Activated CD8-positive, alpha-beta T cell treated with anti-CD3 and anti-CD28 coated beads, Interleukin-2, amount 10 ng/mL, durations not matched to agents 7 days and 5 days (primary cell): ENCODE results near the gene CDH6. TPM values are rescaled to one million over a fixed set of nuclear protein-coding genes. Genes with fewer than 3 reads are reported as not detected.

ENCODE experiments used
- ATAC-seq: fragments of 150-1000 bp; cut with Tn5 transposase; one replicate; pipeline ENCODE4 v1.10.0; 2021; ENCODE audit warnings: moderate library complexity
- CTCF ChIA-PET: fragments of 350-600 bp; sonication (Branson Sonifier 250); formaldehyde crosslinking; loops from one replicate; lab custom pipeline; 2021; ENCODE audit warnings: antibody characterized with exemption; lab: Charles Lee
- POLR2A ChIA-PET: fragments of 350-600 bp; sonication (Branson Sonifier 250); formaldehyde crosslinking; loops from one replicate; lab custom pipeline; 2021; ENCODE audit warnings: antibody characterized with exemption; lab: Charles Lee
- DNase-seq: peaks from one replicate; pipeline ENCODE4 v3.0.0-alpha.2; 2020
- H3K27ac Mint-ChIP-seq: one replicate; pipeline ENCODE4 v1.8.0; 2021; ENCODE audit warnings: mild to moderate bottlenecking, mixed read lengths
- H3K27me3 Mint-ChIP-seq: one replicate; pipeline ENCODE4 v1.8.0; 2021; ENCODE audit warnings: low read depth, mixed read lengths
- H3K36me3 Mint-ChIP-seq: one replicate; pipeline ENCODE4 v1.8.0; 2021; ENCODE audit warnings: low read depth, mixed read lengths
- H3K4me1 Mint-ChIP-seq: one replicate; pipeline ENCODE4 v1.8.0; 2021; ENCODE audit warnings: low read depth, mixed read lengths
- H3K4me3 Mint-ChIP-seq: one replicate; pipeline ENCODE4 v1.8.0; 2021; ENCODE audit warnings: mild to moderate bottlenecking, mixed read lengths
- H3K9me3 Mint-ChIP-seq: one replicate; pipeline ENCODE4 v1.8.0; 2022; ENCODE audit warnings: mixed read lengths; ENCODE audit not compliant: insufficient read depth
- total RNA-seq, 2 experiments: library from RNA; stranded (reverse); gene quantifications; one replicate each; pipeline ENCODE4 v1.2.3, GENCODE V29; 2021

Gene CDH6
- total RNA-seq, 2 experiments from 2014 or later: not detected

DNA sequence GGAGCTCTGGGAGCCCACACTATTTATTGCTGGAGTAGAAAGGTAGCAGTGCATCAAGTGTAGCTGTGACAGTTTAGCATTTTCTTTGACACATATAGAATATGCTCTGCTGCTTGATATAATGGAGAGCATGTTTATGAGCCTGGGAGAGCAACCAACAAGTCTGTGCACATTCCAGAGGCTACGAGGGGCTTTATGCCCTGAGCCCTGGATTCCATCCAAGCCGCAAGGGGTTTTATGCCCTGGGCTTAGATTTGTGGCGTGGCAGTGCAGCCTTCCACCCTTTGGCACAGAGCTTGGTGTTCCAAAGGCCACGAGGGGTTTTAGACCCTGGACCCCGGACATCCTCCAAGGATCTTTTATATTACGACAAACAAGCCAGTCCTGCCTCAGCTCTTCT lies 14.6 kb downstream of the CDH6 start:
- Mint-ChIP-seq H3K4me3 (no peak overlapping the region), H3K4me1 (no peaks in the 10 kb centered on the region), H3K27me3 (no peaks in the 10 kb centered on the region), H3K27ac (no peak overlapping the region), H3K36me3 (no peaks in the 10 kb centered on the region), H3K9me3 (peaks cover 4% of the 10 kb centered on the region)
- CTCF ChIA-PET: no interaction called here
- ATAC-seq (no peak), DNase-seq (no peak)
- POLR2A ChIA-PET: no interaction called here

DNA sequence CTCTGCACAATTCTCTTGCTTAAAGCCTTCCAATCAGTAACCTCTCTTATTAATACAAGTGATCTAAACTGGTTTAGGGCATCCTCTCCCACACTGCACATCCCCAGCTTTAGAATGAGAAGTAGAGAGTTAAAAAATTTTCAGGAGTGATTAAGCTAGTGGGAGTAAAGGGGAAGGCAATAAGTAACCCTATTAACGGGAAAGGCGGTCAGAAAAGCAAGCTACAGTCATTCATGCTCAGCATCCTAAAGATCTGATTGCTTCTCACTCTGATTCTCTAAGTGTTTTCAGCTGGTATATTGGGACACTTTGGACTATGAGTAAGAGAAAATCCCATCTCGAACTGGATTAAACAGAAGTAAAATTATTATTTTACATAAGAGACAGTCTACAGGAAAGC lies 15.8 kb downstream of the CDH6 start:
- Mint-ChIP-seq H3K9me3 (no peaks in the 10 kb centered on the region), H3K36me3 (no peaks in the 10 kb centered on the region), H3K27me3 (no peaks in the 10 kb centered on the region)

DNA sequence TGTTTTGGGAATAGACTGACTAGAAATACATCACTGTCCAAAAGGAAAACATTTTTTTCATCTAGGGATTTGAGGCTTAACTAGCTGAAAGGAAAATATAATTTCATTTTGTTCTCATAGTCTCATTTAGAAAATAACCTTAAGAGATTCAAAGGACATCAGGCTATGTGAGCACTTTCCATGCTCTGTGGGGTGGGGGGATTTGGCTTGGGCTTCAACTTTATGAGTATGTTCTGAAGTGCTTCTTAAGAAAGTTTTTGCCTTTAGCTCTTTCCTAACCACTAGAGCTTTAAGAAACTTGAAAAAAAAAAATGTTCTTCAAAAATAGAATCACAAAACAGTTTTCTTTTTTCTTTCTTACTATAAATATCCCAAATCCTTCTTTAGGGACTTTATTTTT lies 17.6 kb downstream of the CDH6 start:
- Mint-ChIP-seq H3K27ac (no peak overlapping the region), H3K9me3 (no peaks in the 10 kb centered on the region), H3K27me3 (no peaks in the 10 kb centered on the region), H3K4me3 (no peak overlapping the region), H3K36me3 (no peaks in the 10 kb centered on the region), H3K4me1 (no peaks in the 10 kb centered on the region)
- ATAC-seq (no peak), DNase-seq (no peak)
- ChIA-PET CTCF (no interaction called here), POLR2A (no interaction called here)

More for the DNA sequence above, 15.8 kb downstream of the CDH6 start:
- ATAC-seq (no peak), DNase-seq (no peak)
- Mint-ChIP-seq H3K4me1 (no peaks in the 10 kb centered on the region), H3K4me3 (no peak overlapping the region), H3K27ac (no peak overlapping the region)
- CTCF ChIA-PET: no interaction called here
- POLR2A ChIA-PET: no interaction called here

DNA sequence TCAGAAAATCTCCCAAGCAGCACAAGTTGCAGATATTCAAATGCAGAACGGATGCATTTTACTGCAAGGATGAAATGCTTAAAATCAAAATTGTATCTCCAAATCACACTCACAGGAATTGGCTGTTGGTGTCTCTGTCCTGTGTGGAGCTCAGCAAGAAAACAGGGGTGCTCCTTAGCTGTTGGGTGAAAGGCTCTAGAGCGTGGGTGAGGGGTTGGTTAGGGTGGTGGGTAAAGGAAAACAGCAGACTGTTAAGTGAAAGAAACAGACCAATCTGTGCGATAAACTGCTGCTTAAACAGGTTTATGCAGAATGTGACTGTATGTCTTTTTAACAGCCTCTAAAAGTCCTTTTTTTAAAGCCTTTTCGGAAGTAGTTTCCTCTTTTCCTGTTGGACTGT lies 19.8 kb downstream of the CDH6 start:
- ChIA-PET CTCF (interaction anchor here (1.5 kb wide), 1 partner anchor 93 kb away, joined by 3 read pairs; no protein-coding TSS in a partner anchor), POLR2A (no interaction called here)
- DNase-seq (no peak), ATAC-seq (no peak)
- Mint-ChIP-seq H3K4me3 (no peak overlapping the region), H3K27me3 (no peaks in the 10 kb centered on the region), H3K4me1 (no peaks in the 10 kb centered on the region), H3K9me3 (no peaks in the 10 kb centered on the region), H3K27ac (no peak overlapping the region), H3K36me3 (no peaks in the 10 kb centered on the region)

DNA sequence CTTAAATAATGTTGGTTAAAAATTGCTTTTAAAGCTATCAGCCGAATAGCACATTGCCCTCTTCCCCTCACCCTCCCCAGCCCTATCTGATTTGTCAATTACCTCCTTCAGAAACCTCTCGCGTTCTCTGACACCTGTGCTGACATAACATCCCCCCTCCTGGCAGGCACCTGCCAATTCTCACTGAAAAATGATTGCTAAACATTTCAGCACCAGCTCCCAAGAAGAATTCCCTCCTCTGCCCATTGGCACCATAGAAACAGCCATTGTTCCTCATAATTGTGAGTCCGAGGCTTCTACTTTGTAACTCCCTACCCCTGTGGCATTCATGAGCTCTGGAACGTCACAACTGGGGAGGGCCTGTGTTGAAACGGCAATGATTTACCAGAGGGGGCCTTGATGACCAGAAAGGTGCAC lies 20.2 kb downstream of the CDH6 start:
- ChIA-PET POLR2A (no interaction called here), CTCF (interaction anchor here (1.5 kb wide), 1 partner anchor 93 kb away, joined by 3 read pairs; no protein-coding TSS in a partner anchor)
- Mint-ChIP-seq H3K9me3 (no peaks in the 10 kb centered on the region), H3K4me1 (no peaks in the 10 kb centered on the region), H3K27me3 (no peaks in the 10 kb centered on the region), H3K36me3 (no peaks in the 10 kb centered on the region), H3K27ac (no peak overlapping the region), H3K4me3 (no peak overlapping the region)
- no peak for ATAC-seq
- DNase-seq: no peak

DNA sequence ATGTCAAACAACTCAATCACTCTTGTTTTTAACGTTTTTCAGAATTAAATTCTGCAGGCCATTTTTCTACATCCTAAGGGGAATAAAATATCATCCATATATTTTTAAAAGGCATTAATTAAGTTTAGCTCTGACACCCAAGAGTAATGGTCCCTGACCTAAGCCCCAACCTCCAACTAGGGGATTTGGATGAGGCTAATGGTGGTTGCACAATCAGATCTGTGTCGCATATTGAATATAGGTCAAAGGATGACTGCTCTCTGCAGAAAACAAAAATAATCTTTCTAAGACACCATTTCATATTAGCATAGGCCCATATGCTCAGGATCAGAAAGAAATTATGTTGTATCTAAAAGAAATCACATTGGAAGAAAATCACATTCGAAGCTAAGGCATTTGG lies 20.7 kb downstream of the CDH6 start:
- ATAC-seq (no peak), DNase-seq (no peak)
- Mint-ChIP-seq H3K27ac (no peak overlapping the region), H3K27me3 (no peaks in the 10 kb centered on the region), H3K4me1 (no peaks in the 10 kb centered on the region), H3K9me3 (no peaks in the 10 kb centered on the region), H3K4me3 (no peak overlapping the region), H3K36me3 (no peaks in the 10 kb centered on the region)
- CTCF ChIA-PET: interaction anchor here (1.5 kb wide), 1 partner anchor 92 kb away, joined by 3 read pairs; no protein-coding TSS in a partner anchor
- POLR2A ChIA-PET: no interaction called here

DNA sequence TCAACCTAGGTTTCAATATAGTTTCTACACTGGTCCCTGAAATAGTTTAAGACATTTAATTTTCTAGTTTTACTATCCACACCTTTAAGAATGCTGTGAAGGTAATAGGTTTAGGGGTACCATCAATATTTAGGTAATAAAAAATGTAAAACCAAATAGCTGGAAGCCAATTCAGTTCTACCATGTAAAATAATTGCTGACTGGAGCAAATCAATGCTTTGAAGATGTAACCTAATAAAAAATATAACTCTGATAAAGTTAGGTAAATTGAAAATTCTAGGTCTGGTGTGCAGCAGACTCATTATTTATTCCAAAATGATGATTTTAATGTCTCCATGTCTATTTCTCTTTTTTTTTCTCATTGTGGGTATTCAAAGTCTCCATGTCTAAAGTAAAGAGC lies 21.8 kb downstream of the CDH6 start:
- no peak for DNase-seq
- H3K9me3 Mint-ChIP-seq: no peaks in the 10 kb centered on the region
- H3K4me3 Mint-ChIP-seq: no peak overlapping the region
- ChIA-PET POLR2A (no interaction called here), CTCF (interaction anchor here (0.6 kb wide), 1 partner anchor 17 kb away, joined by 4 read pairs; no protein-coding TSS in a partner anchor)
- H3K27me3 Mint-ChIP-seq: no peaks in the 10 kb centered on the region
- no peak for ATAC-seq
- H3K36me3 Mint-ChIP-seq: no peaks in the 10 kb centered on the region
- H3K4me1 Mint-ChIP-seq: no peaks in the 10 kb centered on the region
- no peak overlapping the region for H3K27ac Mint-ChIP-seq

DNA sequence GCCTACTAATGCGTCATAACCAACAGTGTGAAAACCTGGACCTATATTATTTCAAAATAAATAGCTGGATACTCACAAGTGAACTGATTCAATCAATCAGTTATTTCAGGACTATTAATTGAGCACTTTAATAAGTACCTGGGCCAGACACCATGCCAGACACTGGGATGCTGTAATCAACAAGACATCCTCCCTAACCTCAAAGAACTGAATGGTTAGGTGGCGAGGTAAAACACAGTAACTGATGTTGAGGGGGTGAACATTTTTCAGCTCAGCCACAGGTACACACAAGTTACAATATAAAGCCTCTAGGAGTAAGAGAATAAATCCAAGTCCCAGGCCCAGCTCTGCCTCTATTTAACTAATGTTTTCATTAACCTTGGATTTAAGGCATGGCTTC lies 24.0 kb downstream of the CDH6 start:
- Mint-ChIP-seq H3K4me1 (no peaks in the 10 kb centered on the region), H3K36me3 (no peaks in the 10 kb centered on the region)
- CTCF ChIA-PET: no interaction called here

DNA sequence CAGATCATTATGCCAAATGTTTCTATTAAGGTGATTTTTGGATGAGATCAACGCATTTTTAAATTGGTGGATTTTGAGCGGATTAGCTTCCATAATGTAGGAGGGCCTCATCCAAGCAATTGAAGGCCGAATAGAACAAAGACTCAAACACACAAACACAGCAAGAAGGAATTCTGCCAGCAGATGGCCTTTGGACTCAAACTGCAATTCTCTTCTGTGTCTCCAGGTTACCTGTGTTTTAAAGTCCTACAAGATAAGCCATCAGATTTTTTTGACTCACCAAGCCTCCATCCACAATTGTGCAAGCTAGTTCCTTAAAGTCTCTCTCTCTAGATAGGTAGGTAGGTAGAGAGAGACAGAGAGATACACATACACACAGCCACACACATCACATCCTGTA lies 25.5 kb downstream of the CDH6 start:
- CTCF ChIA-PET: no interaction called here
- ATAC-seq (no peak), DNase-seq (no peak)
- Mint-ChIP-seq H3K4me3 (no peak overlapping the region), H3K27ac (no peak overlapping the region), H3K27me3 (no peaks in the 10 kb centered on the region), H3K36me3 (no peaks in the 10 kb centered on the region), H3K4me1 (no peaks in the 10 kb centered on the region), H3K9me3 (no peaks in the 10 kb centered on the region)
- POLR2A ChIA-PET: no interaction called here

More for the DNA sequence above, 24.0 kb downstream of the CDH6 start:
- DNase-seq (no peak), ATAC-seq (no peak)
- no peaks in the 10 kb centered on the region for H3K9me3 Mint-ChIP-seq
- H3K27ac Mint-ChIP-seq: no peak overlapping the region
- POLR2A ChIA-PET: no interaction called here
- no peaks in the 10 kb centered on the region for H3K27me3 Mint-ChIP-seq
- H3K4me3 Mint-ChIP-seq: no peak overlapping the region

DNA sequence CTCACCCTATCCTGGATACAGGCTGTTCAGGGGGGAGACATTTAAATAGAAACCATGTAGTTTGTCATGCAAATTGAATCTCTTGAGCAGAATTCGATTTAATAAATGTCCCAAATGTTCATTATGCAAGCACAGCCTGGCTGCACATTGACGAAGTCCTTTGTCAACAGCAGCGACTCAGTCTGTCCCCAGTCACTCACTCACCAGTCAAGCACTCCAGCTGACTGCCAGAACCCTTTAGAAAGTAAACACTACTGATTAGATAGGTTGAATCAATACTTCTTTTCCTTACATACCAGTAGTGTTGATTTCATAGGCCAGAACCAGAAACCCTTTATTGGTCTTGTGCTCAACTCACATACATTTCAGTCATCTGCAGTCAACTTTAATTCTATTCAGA lies 27.5 kb downstream of the CDH6 start:
- no peaks in the 10 kb centered on the region for H3K27me3 Mint-ChIP-seq
- CTCF ChIA-PET: no interaction called here
- no peaks in the 10 kb centered on the region for H3K9me3 Mint-ChIP-seq
- ATAC-seq: no peak
- H3K36me3 Mint-ChIP-seq: no peaks in the 10 kb centered on the region
- H3K27ac Mint-ChIP-seq: no peak overlapping the region
- DNase-seq: no peak
- POLR2A ChIA-PET: no interaction called here
- H3K4me3 Mint-ChIP-seq: no peak overlapping the region
- H3K4me1 Mint-ChIP-seq: no peaks in the 10 kb centered on the region

DNA sequence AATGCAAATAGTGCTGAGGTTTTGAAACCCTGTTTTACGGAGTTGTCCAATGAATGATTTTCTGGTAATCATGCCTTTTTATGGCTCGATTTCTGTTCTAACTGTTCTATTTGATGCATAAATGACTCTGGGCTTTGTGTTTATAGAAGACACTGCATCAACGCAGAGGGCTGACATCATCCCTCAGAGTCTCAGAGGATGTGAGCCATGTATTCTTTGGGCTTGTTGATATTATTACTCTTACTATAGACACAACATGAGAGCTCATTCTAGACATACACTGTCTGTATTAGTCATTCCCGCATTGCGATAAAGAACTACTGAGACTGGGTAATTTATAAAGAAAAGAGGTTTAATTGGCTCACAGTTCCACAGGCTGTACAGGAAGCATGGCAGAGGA lies 31.6 kb downstream of the CDH6 start:
- H3K4me1 Mint-ChIP-seq: no peaks in the 10 kb centered on the region
- POLR2A ChIA-PET: no interaction called here
- H3K27me3 Mint-ChIP-seq: no peaks in the 10 kb centered on the region
- H3K9me3 Mint-ChIP-seq: no peaks in the 10 kb centered on the region
- H3K36me3 Mint-ChIP-seq: no peaks in the 10 kb centered on the region
- CTCF ChIA-PET: no interaction called here
- H3K27ac Mint-ChIP-seq: no peak overlapping the region
- ATAC-seq (no peak), DNase-seq (no peak)
- no peak overlapping the region for H3K4me3 Mint-ChIP-seq

DNA sequence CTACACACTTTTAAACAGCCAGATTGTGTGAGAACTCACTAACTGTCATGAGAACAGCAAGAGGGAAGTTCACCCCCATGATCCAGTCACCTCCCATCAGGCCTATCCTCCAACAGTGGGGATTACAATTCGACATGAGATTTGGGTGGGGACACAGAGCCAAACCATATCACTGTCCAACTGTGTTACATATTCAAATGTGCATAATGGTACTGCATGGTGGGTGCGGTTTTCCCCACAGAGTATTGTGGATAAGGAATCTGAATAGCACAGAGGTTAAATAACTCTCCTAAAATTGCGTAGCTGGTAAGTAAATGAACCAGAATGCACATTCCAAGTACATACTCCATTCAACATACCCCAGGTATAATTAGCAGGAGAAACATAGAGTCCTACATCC lies 32.1 kb downstream of the CDH6 start:
- Mint-ChIP-seq H3K9me3 (no peaks in the 10 kb centered on the region), H3K4me3 (no peak overlapping the region), H3K27ac (no peak overlapping the region), H3K27me3 (no peaks in the 10 kb centered on the region), H3K36me3 (no peaks in the 10 kb centered on the region), H3K4me1 (no peaks in the 10 kb centered on the region)
- DNase-seq: no peak
- CTCF ChIA-PET: no interaction called here
- ATAC-seq: no peak
- POLR2A ChIA-PET: no interaction called here

DNA sequence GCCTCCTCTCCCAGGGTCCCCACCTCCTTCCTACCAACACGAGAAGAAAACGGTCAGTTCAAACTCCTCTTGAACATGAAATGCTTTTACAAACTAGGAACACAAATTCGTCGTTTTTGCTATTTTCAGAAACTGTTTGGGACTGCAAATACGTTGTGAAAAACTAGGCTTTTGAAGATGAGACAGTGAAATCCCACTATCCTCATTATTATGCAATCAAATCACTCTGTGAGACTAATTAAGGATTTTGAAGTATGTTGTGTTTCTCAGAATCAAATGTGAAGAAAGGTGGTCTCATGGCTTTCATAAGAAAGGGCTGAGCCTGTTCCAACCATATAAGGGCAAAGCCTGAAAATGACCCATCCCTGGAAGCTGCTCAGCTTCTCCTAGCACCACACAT lies 33.2 kb downstream of the CDH6 start:
- ATAC-seq (no peak), DNase-seq (no peak)
- no peak overlapping the region for H3K27ac Mint-ChIP-seq
- H3K4me3 Mint-ChIP-seq: no peak overlapping the region
- no peaks in the 10 kb centered on the region for H3K9me3 Mint-ChIP-seq
- no peaks in the 10 kb centered on the region for H3K4me1 Mint-ChIP-seq
- ChIA-PET POLR2A (no interaction called here), CTCF (no interaction called here)
- no peaks in the 10 kb centered on the region for H3K27me3 Mint-ChIP-seq
- no peaks in the 10 kb centered on the region for H3K36me3 Mint-ChIP-seq
